SK-N-SH treated with all-trans-retinoic acid at 6 μM for 48 hours (cell line): Measurements from ENCODE around the gene NDRG4.

ENCODE experiments used
- ATAC-seq: fragments of 200-7000 bp; cut with Tn5 transposase; 3 replicates; pipeline ENCODE4 v1.9.1; 2020; ENCODE audit warnings: mild to moderate bottlenecking, moderate library complexity
- ARNTL ChIP-seq: fragments of 450-650 bp; formaldehyde crosslinking; IDR thresholded peaks from 2 replicates; pipeline ENCODE4 v1.5.0; 2020; ENCODE audit warnings: low read depth, mild to moderate bottlenecking, moderate library complexity, borderline replicate concordance
- BACH2 ChIP-seq: fragments of 250-450 bp; sonication (Bioruptor Pico); IDR thresholded peaks from 2 replicates; pipeline ENCODE4 v1.9.0; 2021; ENCODE audit warnings: mild to moderate bottlenecking, borderline replicate concordance
- CSDC2 ChIP-seq: fragments of 250-450 bp; sonication (Bioruptor Pico); IDR thresholded peaks from 2 replicates; pipeline ENCODE4 v1.5.0; 2020; ENCODE audit warnings: mild to moderate bottlenecking, moderate library complexity
- ESRRG ChIP-seq: fragments of 250-450 bp; sonication (Bioruptor Pico); IDR thresholded peaks from 2 replicates; pipeline ENCODE4 v1.6.1; 2021; ENCODE audit warnings: mild to moderate bottlenecking
- GLIS3 ChIP-seq: fragments of 250-450 bp; sonication (Bioruptor Pico); IDR thresholded peaks from 2 replicates; pipeline ENCODE4 v1.5.0; 2020; ENCODE audit warnings: mild to moderate bottlenecking, moderate library complexity
- ISL1 ChIP-seq: fragments of 250-450 bp; sonication (Bioruptor Pico); IDR thresholded peaks from 2 replicates; pipeline ENCODE4 v2.1.2; 2022; ENCODE audit warnings: mild to moderate bottlenecking, moderate library complexity
- PPARA ChIP-seq: fragments of 250-450 bp; sonication (Bioruptor Pico); IDR thresholded peaks from 2 replicates; pipeline ENCODE4 v1.5.0; 2020; ENCODE audit warnings: mild to moderate bottlenecking, borderline replicate concordance
- RARB ChIP-seq: fragments of 250-450 bp; sonication (Bioruptor Pico); IDR thresholded peaks from 2 replicates; pipeline ENCODE4 v1.8.0; 2021; ENCODE audit warnings: mild to moderate bottlenecking, moderate library complexity
- SNAI2 ChIP-seq: fragments of 250-450 bp; sonication (Bioruptor Pico); IDR thresholded peaks from 2 replicates; pipeline ENCODE4 v1.5.0; 2020; ENCODE audit warnings: mild to moderate bottlenecking, moderate library complexity
- TOX ChIP-seq: fragments of 250-450 bp; sonication (Bioruptor Pico); IDR thresholded peaks from 2 replicates; pipeline ENCODE4 v1.8.0; 2021; ENCODE audit warnings: mild to moderate bottlenecking, moderate library complexity, borderline replicate concordance
- ZC3H10 ChIP-seq: fragments of 250-450 bp; sonication (Bioruptor Pico); IDR thresholded peaks from 2 replicates; pipeline ENCODE4 v1.5.1; 2021; ENCODE audit warnings: mild to moderate bottlenecking, moderate library complexity
- ZFP3 ChIP-seq: fragments of 250-450 bp; sonication (Bioruptor Pico); IDR thresholded peaks from 2 replicates; pipeline ENCODE4 v1.5.0; 2020; ENCODE audit warnings: mild to moderate bottlenecking, moderate library complexity
- ZNF565 ChIP-seq: fragments of 450-650 bp; formaldehyde crosslinking; conservative IDR thresholded peaks from 2 replicates; pipeline ENCODE4 v1.5.0; 2020; ENCODE audit warnings: low read depth, mild to moderate bottlenecking, moderate library complexity
- ZNF70 ChIP-seq: fragments of 450-650 bp; formaldehyde crosslinking; IDR thresholded peaks from 2 replicates; pipeline ENCODE4 v1.5.0; 2020; ENCODE audit warnings: mild to moderate bottlenecking, moderate library complexity
- ZNF8 ChIP-seq: fragments of 450-650 bp; formaldehyde crosslinking; IDR thresholded peaks from 2 replicates; pipeline ENCODE4 v1.5.0; 2020; ENCODE audit warnings: mild to moderate bottlenecking, moderate library complexity
- TF ChIP-seq, protein P1 (sequence below): fragments of 250-450 bp; sonication (Bioruptor Pico); IDR thresholded peaks from 2 replicates; pipeline ENCODE4 v1.8.0; 2020; ENCODE audit warnings: mild to moderate bottlenecking, moderate library complexity, borderline replicate concordance
- TF ChIP-seq, protein P2 (sequence below): fragments of 250-450 bp; sonication (Bioruptor Pico); IDR thresholded peaks from 2 replicates; pipeline ENCODE4 v1.5.0; 2020; ENCODE audit warnings: mild to moderate bottlenecking, moderate library complexity
- TF ChIP-seq, protein P3 (sequence below): fragments of 250-450 bp; sonication (Bioruptor Pico); IDR thresholded peaks from 2 replicates; pipeline ENCODE4 v1.8.0; 2021; ENCODE audit warnings: low read depth, mild to moderate bottlenecking, moderate library complexity, borderline replicate concordance
- TF ChIP-seq, protein P4 (sequence below): fragments of 250-450 bp; sonication (Bioruptor Pico); IDR thresholded peaks from 2 replicates; pipeline ENCODE4 v1.5.1; 2020; ENCODE audit warnings: low read depth, mild to moderate bottlenecking, moderate library complexity

Gene NDRG4

DNA sequence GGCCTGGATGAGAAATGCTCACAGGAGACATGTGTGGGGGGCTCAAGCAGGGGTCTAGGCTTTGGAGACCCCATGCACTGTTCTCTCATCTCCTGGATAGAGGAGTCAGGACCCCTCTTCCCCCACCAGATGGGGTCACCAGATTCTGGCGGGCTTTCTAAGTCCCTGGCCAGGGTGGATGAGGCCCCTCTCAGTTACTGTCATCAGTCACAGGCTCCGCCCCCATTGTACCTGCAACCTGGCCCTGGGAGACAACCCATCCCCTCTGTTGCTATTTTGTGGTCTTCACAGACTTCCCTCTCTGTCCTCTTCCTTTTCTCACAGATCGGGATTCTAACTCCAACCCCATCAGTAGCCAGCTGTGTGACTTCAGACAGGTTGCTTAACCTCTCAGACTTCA, 33.5 kb upstream of the NDRG4 start (continued):
- TF ChIP-seq, protein P1, sequence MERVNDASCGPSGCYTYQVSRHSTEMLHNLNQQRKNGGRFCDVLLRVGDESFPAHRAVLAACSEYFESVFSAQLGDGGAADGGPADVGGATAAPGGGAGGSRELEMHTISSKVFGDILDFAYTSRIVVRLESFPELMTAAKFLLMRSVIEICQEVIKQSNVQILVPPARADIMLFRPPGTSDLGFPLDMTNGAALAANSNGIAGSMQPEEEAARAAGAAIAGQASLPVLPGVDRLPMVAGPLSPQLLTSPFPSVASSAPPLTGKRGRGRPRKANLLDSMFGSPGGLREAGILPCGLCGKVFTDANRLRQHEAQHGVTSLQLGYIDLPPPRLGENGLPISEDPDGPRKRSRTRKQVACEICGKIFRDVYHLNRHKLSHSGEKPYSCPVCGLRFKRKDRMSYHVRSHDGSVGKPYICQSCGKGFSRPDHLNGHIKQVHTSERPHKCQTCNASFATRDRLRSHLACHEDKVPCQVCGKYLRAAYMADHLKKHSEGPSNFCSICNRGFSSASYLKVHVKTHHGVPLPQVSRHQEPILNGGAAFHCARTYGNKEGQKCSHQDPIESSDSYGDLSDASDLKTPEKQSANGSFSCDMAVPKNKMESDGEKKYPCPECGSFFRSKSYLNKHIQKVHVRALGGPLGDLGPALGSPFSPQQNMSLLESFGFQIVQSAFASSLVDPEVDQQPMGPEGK (CRISPR knock-in tag): no peak

DNA sequence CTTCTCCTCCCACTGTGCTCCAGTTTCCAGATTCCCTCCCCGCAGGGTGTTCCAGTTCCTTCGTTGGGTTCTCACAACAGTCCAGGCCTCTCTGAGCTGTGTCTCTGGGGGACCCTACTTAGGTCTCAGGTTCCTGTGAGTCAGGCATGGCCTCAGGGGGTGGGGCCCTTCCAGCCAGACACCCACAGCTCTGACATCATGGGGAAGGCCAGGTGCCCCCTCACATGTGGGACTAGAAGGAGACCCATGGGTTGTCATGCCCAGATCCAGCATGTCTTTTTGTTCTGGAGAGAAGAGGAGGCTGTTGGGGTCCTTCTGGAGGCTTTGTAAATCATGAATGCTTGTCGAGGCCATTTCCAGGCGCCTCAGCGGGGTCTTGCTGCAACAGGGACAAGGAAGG, 32.0 kb upstream of the NDRG4 start:
- TF ChIP-seq, protein P1 (CRISPR knock-in tag): no peak
- TF ChIP-seq CSDC2: no peak
- no peak for TF ChIP-seq SNAI2 (CRISPR knock-in tag)
- TF ChIP-seq PPARA (CRISPR knock-in tag): no peak
- no peak for TF ChIP-seq BACH2 (CRISPR knock-in tag)
- TF ChIP-seq RARB (CRISPR knock-in tag): no peak
- no peak for TF ChIP-seq ISL1 (CRISPR knock-in tag)
- TF ChIP-seq ARNTL (CRISPR knock-in tag): no peak
- TF ChIP-seq, protein P2, sequence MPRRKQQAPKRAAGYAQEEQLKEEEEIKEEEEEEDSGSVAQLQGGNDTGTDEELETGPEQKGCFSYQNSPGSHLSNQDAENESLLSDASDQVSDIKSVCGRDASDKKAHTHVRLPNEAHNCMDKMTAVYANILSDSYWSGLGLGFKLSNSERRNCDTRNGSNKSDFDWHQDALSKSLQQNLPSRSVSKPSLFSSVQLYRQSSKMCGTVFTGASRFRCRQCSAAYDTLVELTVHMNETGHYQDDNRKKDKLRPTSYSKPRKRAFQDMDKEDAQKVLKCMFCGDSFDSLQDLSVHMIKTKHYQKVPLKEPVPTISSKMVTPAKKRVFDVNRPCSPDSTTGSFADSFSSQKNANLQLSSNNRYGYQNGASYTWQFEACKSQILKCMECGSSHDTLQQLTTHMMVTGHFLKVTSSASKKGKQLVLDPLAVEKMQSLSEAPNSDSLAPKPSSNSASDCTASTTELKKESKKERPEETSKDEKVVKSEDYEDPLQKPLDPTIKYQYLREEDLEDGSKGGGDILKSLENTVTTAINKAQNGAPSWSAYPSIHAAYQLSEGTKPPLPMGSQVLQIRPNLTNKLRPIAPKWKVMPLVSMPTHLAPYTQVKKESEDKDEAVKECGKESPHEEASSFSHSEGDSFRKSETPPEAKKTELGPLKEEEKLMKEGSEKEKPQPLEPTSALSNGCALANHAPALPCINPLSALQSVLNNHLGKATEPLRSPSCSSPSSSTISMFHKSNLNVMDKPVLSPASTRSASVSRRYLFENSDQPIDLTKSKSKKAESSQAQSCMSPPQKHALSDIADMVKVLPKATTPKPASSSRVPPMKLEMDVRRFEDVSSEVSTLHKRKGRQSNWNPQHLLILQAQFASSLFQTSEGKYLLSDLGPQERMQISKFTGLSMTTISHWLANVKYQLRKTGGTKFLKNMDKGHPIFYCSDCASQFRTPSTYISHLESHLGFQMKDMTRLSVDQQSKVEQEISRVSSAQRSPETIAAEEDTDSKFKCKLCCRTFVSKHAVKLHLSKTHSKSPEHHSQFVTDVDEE (CRISPR knock-in tag): no peak
- TF ChIP-seq ZNF565 (CRISPR knock-in tag): no peak
- TF ChIP-seq ZFP3 (CRISPR knock-in tag): no peak
- TF ChIP-seq TOX: no peak

DNA sequence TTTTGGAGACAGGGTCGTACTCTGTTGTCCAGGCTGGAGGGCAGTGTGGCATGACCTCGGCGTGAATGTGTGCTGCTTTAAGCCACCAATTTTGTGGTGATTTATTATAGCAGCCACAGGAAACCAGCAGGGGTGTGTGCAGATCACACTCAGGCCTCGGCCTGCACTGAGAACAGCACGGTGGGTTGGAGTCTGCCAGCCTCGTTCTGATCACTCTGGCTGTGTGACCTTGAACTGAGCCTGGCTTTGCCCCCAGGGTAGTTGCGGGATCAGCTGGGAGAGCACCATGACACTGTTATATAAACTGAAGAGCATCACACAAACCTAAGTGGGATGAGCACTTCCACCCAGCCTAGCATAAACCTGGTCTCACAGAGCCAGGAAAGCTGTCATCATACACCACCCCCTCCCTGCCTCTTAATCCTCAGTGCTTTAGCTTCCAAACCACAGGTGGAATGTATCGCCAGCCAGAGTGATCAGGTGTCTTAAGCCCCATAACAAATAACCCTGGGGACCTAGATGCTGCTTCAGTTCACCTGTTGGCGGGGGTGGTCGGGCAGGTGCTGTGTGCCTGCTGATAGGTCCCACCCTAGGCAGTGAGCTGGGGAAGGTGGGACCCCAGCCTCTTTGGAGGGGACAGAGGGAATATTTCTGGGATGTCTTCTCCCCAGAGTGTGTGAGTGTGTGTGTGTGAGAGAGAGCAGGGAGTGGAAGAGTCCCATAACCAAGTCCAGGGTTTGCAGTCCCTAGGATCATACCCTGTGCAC, 28.6 kb upstream of the NDRG4 start:
- no peak for ATAC-seq
- TF ChIP-seq ARNTL (CRISPR knock-in tag) (no peak), RARB (CRISPR knock-in tag) (no peak), ZC3H10 (CRISPR knock-in tag) (no peak), TOX (no peak), ESRRG (no peak), ZNF70 (CRISPR knock-in tag) (no peak), CSDC2 (no peak), GLIS3 (CRISPR knock-in tag) (no peak), ZNF8 (no peak), ZNF565 (CRISPR knock-in tag) (no peak), BACH2 (CRISPR knock-in tag) (no peak)
- TF ChIP-seq, protein P1 (CRISPR knock-in tag): no peak
- TF ChIP-seq, protein P3, sequence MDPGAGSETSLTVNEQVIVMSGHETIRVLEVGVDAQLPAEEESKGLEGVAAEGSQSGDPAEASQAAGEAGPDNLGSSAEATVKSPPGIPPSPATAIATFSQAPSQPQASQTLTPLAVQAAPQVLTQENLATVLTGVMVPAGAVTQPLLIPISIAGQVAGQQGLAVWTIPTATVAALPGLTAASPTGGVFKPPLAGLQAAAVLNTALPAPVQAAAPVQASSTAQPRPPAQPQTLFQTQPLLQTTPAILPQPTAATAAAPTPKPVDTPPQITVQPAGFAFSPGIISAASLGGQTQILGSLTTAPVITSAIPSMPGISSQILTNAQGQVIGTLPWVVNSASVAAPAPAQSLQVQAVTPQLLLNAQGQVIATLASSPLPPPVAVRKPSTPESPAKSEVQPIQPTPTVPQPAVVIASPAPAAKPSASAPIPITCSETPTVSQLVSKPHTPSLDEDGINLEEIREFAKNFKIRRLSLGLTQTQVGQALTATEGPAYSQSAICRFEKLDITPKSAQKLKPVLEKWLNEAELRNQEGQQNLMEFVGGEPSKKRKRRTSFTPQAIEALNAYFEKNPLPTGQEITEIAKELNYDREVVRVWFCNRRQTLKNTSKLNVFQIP: no peak
- TF ChIP-seq, protein P4, sequence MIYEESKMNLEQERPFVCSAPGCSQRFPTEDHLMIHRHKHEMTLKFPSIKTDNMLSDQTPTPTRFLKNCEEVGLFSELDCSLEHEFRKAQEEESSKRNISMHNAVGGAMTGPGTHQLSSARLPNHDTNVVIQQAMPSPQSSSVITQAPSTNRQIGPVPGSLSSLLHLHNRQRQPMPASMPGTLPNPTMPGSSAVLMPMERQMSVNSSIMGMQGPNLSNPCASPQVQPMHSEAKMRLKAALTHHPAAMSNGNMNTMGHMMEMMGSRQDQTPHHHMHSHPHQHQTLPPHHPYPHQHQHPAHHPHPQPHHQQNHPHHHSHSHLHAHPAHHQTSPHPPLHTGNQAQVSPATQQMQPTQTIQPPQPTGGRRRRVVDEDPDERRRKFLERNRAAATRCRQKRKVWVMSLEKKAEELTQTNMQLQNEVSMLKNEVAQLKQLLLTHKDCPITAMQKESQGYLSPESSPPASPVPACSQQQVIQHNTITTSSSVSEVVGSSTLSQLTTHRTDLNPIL (CRISPR knock-in tag): no peak
- TF ChIP-seq, all 23 proteins: peak for 0

More for the DNA sequence above, 32.0 kb upstream of the NDRG4 start:
- no peak for ATAC-seq
